ENCODE measurements around the gene ASB2.
A peak's percentile ranks its signal among the peaks of the same experiment; 100 is the strongest.

Gene ASB2

GRCh38 chr14:93973607-93974006 is 2.8 kb downstream of the ASB2 start:
- H3K4me3 ChIP-seq (ENCODE audit: low read length): no peak overlapping the region
- H3K4me1 ChIP-seq (ENCODE audit: low read length): peaks cover 97% of the 10 kb centered on the region
- peaks cover 8% of the 10 kb centered on the region; the same call in 1 of the 2 replicates for H3K27me3 ChIP-seq (ENCODE audit: low read depth, low read length)
- no peak overlapping the region for H2AFZ ChIP-seq (ENCODE audit: low read depth, low read length)
- TF ChIP-seq CTCF (IDR thresholded peaks at IDR 0.05; ENCODE audit: low read depth, low read length): no peak
- no peak for TF ChIP-seq EZH2phosphoT487 (IDR thresholded peaks at IDR 0.05; ENCODE audit: low read depth)
- H3K27ac ChIP-seq (ENCODE audit: low read length): no peak overlapping the region
- H3K9ac ChIP-seq (ENCODE audit: low read length): no peak overlapping the region
- H3K79me2 ChIP-seq (ENCODE audit: low read length): no peaks in the 10 kb centered on the region
- peaks cover 6% of the 10 kb centered on the region for H3K36me3 ChIP-seq (replicated peaks; ENCODE audit: low read depth, low read length)
- H3K9me3 ChIP-seq (ENCODE audit: insufficient read depth, low read length): peaks cover 9% of the 10 kb centered on the region; the same call in 1 of the 2 replicates
- H4K20me1 ChIP-seq (ENCODE audit: insufficient read depth, low read length): no peaks in the 10 kb centered on the region
- no peak overlapping the region for H3K4me2 ChIP-seq (ENCODE audit: low read length)

GRCh38 chr14:93972618-93973205 is 3.7 kb downstream of the ASB2 start:
- H3K36me3 ChIP-seq (replicated peaks; ENCODE audit: low read depth, low read length): peaks cover 3% of the 10 kb centered on the region

GRCh38 chr14:93971635-93972027 is 4.7 kb downstream of the ASB2 start:
- peak overlapping the region; percentile 76 for H3K4me3 ChIP-seq (ENCODE audit: low read length)
- H2AFZ ChIP-seq (ENCODE audit: low read depth, low read length): no peak overlapping the region

More at GRCh38 chr14:93972618-93973205, 3.7 kb downstream of the ASB2 start:
- H3K9me3 ChIP-seq (ENCODE audit: insufficient read depth, low read length): peaks cover 5% of the 10 kb centered on the region; the same call in 1 of the 2 replicates
- no peak overlapping the region for H3K4me2 ChIP-seq (ENCODE audit: low read length)
- peaks cover 97% of the 10 kb centered on the region for H3K4me1 ChIP-seq (ENCODE audit: low read length)
- no peak overlapping the region for H3K4me3 ChIP-seq (ENCODE audit: low read length)
- peaks cover 8% of the 10 kb centered on the region; the same call in 1 of the 2 replicates for H3K27me3 ChIP-seq (ENCODE audit: low read depth, low read length)
- H3K27ac ChIP-seq (ENCODE audit: low read length): no peak overlapping the region
- no peak overlapping the region for H2AFZ ChIP-seq (ENCODE audit: low read depth, low read length)
- TF ChIP-seq EZH2phosphoT487 (IDR thresholded peaks at IDR 0.05; ENCODE audit: low read depth) (no peak), CTCF (IDR thresholded peaks at IDR 0.05; ENCODE audit: low read depth, low read length) (no peak)
- H4K20me1 ChIP-seq (ENCODE audit: insufficient read depth, low read length): no peaks in the 10 kb centered on the region
- no peak overlapping the region for H3K9ac ChIP-seq (ENCODE audit: low read length)
- H3K79me2 ChIP-seq (ENCODE audit: low read length): no peaks in the 10 kb centered on the region

More at GRCh38 chr14:93971635-93972027, 4.7 kb downstream of the ASB2 start:
- Histone ChIP-seq H3K36me3 (replicated peaks; ENCODE audit: low read depth, low read length) (no peaks in the 10 kb centered on the region), H3K27ac (ENCODE audit: low read length) (peak overlapping the region; percentile 83), H3K4me2 (ENCODE audit: low read length) (peak overlapping the region; percentile 94), H3K9ac (ENCODE audit: low read length) (peak overlapping the region; percentile 77), H3K27me3 (ENCODE audit: low read depth, low read length) (peaks cover 11% of the 10 kb centered on the region), H4K20me1 (ENCODE audit: insufficient read depth, low read length) (no peaks in the 10 kb centered on the region), H3K79me2 (ENCODE audit: low read length) (no peaks in the 10 kb centered on the region), H3K4me1 (ENCODE audit: low read length) (peaks cover 96% of the 10 kb centered on the region), H3K9me3 (ENCODE audit: insufficient read depth, low read length) (no peaks in the 10 kb centered on the region)
- no peak for TF ChIP-seq CTCF (IDR thresholded peaks at IDR 0.05; ENCODE audit: low read depth, low read length)
- no peak for TF ChIP-seq EZH2phosphoT487 (IDR thresholded peaks at IDR 0.05; ENCODE audit: low read depth)
